ENCODE results near the gene IL34. TPM values are rescaled to one million over a fixed set of nuclear protein-coding genes. Genes with fewer than 3 reads are reported as not detected.

IL34 gene
- total RNA-seq, 1 experiment from 2014 or later, result not detected

DNA sequence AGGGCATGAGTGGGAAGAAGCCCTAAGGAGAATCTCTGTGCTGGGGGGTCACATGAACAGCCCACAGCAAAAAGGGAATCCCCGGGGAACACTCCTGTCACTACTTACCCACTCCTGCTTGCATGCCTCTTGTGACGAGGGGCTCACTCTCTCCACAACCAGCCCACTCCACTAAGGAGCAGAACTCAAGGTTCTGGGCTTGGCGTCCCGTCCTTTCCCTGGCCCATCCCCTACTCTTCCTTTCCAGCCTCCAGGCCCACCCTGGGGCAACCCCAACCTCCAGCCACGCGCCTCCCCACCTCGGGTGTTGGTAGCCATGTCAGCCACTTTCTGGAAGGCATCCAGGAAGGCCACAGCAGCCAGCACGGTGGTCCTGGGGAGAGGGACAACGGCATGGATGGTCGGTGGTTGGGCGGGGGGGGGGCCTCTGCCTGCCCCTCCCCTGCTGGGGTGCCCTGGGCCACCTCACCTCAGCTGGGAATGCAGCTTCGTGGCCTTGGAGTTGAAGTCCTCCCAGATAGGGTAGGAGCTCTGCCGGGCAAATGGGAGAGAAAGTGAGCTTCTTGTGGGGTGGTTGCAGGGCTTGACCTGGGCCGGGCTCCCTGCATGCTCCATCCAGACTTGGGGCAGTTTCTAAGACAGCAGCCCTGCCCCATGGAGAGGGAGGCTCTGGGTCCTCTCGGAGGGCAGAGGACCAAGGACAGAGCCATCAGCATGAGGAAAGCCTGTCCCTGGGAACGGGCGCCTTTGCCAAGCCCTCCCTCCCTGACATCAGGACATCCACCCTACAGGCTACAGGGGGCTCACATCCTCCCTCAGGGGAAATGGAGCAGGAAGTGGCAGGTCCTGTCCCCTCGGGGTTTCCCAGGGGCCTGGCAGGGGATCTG is 34.4 kb downstream of the IL34 start:
- H3K27me3 ChIP-seq (ENCODE audit: low read length), result no peaks in the 10 kb centered on the region
- H3K9me2 ChIP-seq (replicated peaks; ENCODE audit: insufficient read depth, low read length), result no peaks in the 10 kb centered on the region
- no peak overlapping the region for H3K4me2 ChIP-seq (ENCODE audit: low read depth, low read length, poor library complexity, severe bottlenecking)
- H3K9me3 ChIP-seq (ENCODE audit: low read length), result no peaks in the 10 kb centered on the region
- H3K79me2 ChIP-seq (ENCODE audit: low read length), result no peaks in the 10 kb centered on the region
- H2AFZ ChIP-seq (ENCODE audit: low read length), result no peak overlapping the region
- no peak overlapping the region for H3K4me3 ChIP-seq (ENCODE audit: low read length)
- H4K20me1 ChIP-seq (ENCODE audit: insufficient read depth, low read depth, low read length), result no peaks in the 10 kb centered on the region; the same call in 1 of the 2 replicates
- no peaks in the 10 kb centered on the region for H3K36me3 ChIP-seq (ENCODE audit: insufficient read depth, low read length)
- DNase-seq, result no peak
- peaks cover 9% of the 10 kb centered on the region for H3K4me1 ChIP-seq (ENCODE audit: low read length)
- H3K27ac ChIP-seq (ENCODE audit: low read length), result no peak overlapping the region
- H3K9ac ChIP-seq (ENCODE audit: low read length), result no peak overlapping the region

DNA sequence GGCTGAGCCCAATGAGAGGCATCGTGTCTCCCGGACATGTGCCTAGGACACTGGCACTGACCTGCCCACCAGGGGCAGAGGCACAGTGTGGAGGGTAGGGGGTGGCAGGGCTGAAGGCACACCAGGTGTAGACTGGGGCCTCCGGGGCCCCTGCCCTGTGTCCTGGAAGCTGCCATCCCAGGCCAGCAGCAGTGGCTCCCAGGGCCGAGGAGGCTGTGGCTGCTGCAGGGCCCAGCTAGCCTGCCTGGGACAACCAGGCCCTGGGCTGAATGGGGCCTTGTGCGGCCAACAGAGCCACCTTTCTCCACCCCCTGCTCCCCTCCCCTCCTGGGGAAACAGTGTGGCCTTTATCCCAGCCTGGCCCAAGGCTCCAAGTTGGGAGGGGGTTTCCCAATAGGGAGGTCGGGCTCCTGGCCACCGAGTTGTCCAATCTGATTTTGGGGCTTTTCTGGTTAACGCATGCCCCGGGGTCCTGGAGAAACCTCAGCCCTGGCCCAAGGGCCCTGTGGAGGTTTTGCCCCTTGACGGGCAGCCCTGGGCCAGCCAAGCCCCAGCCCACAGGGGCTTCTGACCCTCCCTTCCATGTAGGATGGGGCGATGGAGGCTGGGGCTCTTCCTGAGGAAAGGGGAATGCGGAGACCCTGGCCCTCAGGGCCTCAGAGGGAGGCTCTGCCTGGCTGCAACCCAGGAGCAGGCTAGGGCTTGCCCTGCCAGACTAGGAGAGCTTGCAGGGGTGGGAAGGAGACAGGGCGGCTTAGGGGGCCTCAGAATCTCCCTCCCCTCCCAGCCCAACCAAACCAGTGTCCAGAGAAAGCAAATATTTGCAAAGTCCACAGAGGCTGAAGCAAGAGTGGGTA is 35.3 kb downstream of the IL34 start:
- H3K79me2 ChIP-seq (ENCODE audit: low read length), result no peaks in the 10 kb centered on the region
- no peak for DNase-seq
- H3K27ac ChIP-seq (ENCODE audit: low read length), result no peak overlapping the region
- no peak overlapping the region for H3K9ac ChIP-seq (ENCODE audit: low read length)
- H3K4me2 ChIP-seq (ENCODE audit: low read depth, low read length, poor library complexity, severe bottlenecking), result no peak overlapping the region
- no peaks in the 10 kb centered on the region for H3K36me3 ChIP-seq (ENCODE audit: insufficient read depth, low read length)
- H3K4me3 ChIP-seq (ENCODE audit: low read length), result no peak overlapping the region
- no peaks in the 10 kb centered on the region for H3K9me2 ChIP-seq (replicated peaks; ENCODE audit: insufficient read depth, low read length)
- no peaks in the 10 kb centered on the region for H3K27me3 ChIP-seq (ENCODE audit: low read length)
- no peak overlapping the region for H2AFZ ChIP-seq (ENCODE audit: low read length)
- H3K9me3 ChIP-seq (ENCODE audit: low read length), result no peaks in the 10 kb centered on the region
- H3K4me1 ChIP-seq (ENCODE audit: low read length), result peaks cover 9% of the 10 kb centered on the region
- H4K20me1 ChIP-seq (ENCODE audit: insufficient read depth, low read depth, low read length), result no peaks in the 10 kb centered on the region; the same call in 1 of the 2 replicates

DNA sequence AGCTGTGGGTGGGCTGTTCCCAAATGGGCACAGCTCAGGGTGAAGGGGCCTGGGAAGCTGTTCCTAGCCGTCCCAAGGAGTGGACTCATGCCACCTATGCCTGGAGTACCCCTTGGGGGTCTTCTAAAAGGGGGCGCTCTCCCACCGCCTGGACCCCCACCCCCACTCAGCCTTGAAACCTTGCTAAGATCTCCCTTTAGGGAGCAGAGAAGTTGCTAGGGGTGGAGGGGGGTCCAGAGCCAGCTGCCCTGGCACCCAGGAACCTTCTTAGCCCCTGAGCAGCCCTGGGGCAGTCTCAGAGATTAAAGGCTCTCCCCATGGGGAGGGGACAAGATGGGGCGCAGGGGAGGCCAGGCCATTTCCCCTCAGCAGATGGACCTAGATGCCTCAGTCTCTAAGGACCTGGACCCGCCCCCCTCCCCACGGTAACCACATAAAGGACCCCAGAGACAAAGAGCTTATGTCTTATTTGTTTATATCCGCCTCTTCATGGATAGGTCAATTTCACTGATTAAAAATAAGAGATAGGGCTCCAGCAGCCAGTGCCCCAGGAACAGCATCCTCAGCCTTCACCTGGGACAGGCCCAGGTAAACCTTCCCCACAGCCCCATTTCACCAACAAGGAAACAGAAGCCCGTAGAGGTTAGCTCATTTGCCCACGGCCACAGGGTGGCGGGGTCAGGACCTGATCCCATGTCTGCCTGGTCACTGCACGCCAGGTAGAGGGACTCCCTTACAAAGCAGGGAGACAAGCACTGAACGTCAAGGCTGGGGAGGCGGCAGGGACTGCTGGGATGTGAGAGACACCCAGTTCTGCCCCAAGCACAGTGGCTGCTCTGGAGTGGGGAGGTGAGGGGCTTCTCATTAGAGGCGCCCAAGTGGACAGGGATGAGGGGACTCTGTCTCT is 36.1 kb downstream of the IL34 start:
- Histone ChIP-seq H3K9me2 (replicated peaks; ENCODE audit: insufficient read depth, low read length) (no peaks in the 10 kb centered on the region), H3K27me3 (ENCODE audit: low read length) (no peaks in the 10 kb centered on the region), H3K4me3 (ENCODE audit: low read length) (no peak overlapping the region), H3K4me2 (ENCODE audit: low read depth, low read length, poor library complexity, severe bottlenecking) (no peak overlapping the region), H3K9ac (ENCODE audit: low read length) (no peak overlapping the region), H2AFZ (ENCODE audit: low read length) (no peak overlapping the region), H3K9me3 (ENCODE audit: low read length) (no peaks in the 10 kb centered on the region), H3K27ac (ENCODE audit: low read length) (no peak overlapping the region), H3K4me1 (ENCODE audit: low read length) (peaks cover 9% of the 10 kb centered on the region), H3K36me3 (ENCODE audit: insufficient read depth, low read length) (no peaks in the 10 kb centered on the region), H3K79me2 (ENCODE audit: low read length) (no peaks in the 10 kb centered on the region), H4K20me1 (ENCODE audit: insufficient read depth, low read depth, low read length) (no peaks in the 10 kb centered on the region; the same call in 1 of the 2 replicates)
- no peak for DNase-seq

GRCh38 chr16:70683146-70683944 is 37.0 kb downstream of the IL34 start:
- peaks cover 9% of the 10 kb centered on the region for H3K4me1 ChIP-seq (ENCODE audit: low read length)
- H3K4me2 ChIP-seq (ENCODE audit: low read depth, low read length, poor library complexity, severe bottlenecking), result no peak overlapping the region
- H3K4me3 ChIP-seq (ENCODE audit: low read length), result no peak overlapping the region
- no peak overlapping the region for H2AFZ ChIP-seq (ENCODE audit: low read length)
- no peaks in the 10 kb centered on the region; the same call in 1 of the 2 replicates for H4K20me1 ChIP-seq (ENCODE audit: insufficient read depth, low read depth, low read length)
- H3K9me2 ChIP-seq (replicated peaks; ENCODE audit: insufficient read depth, low read length), result no peaks in the 10 kb centered on the region
- H3K9me3 ChIP-seq (ENCODE audit: low read length), result no peaks in the 10 kb centered on the region
- H3K9ac ChIP-seq (ENCODE audit: low read length), result no peak overlapping the region
- no peaks in the 10 kb centered on the region for H3K36me3 ChIP-seq (ENCODE audit: insufficient read depth, low read length)
- no peak for DNase-seq
- no peaks in the 10 kb centered on the region for H3K79me2 ChIP-seq (ENCODE audit: low read length)
- no peaks in the 10 kb centered on the region for H3K27me3 ChIP-seq (ENCODE audit: low read length)
- H3K27ac ChIP-seq (ENCODE audit: low read length), result no peak overlapping the region

- Histone ChIP-seq H3K4me1 (ENCODE audit: low read length) (peaks cover 9% of the 10 kb centered on the region), H3K4me3 (ENCODE audit: low read length) (no peak overlapping the region), H3K27ac (ENCODE audit: low read length) (no peak overlapping the region), H3K4me2 (ENCODE audit: low read depth, low read length, poor library complexity, severe bottlenecking) (no peak overlapping the region), H3K9ac (ENCODE audit: low read length) (no peak overlapping the region), H3K27me3 (ENCODE audit: low read length) (no peaks in the 10 kb centered on the region), H3K9me2 (replicated peaks; ENCODE audit: insufficient read depth, low read length) (no peaks in the 10 kb centered on the region), H4K20me1 (ENCODE audit: insufficient read depth, low read depth, low read length) (no peaks in the 10 kb centered on the region; the same call in 1 of the 2 replicates), H3K36me3 (ENCODE audit: insufficient read depth, low read length) (no peaks in the 10 kb centered on the region), H3K9me3 (ENCODE audit: low read length) (no peaks in the 10 kb centered on the region), H2AFZ (ENCODE audit: low read length) (no peak overlapping the region), H3K79me2 (ENCODE audit: low read length) (no peaks in the 10 kb centered on the region)
- no peak for DNase-seq
These were observed 38.0 kb downstream of the IL34 start for GRCh38 chr16:70684146-70685060.

DNA sequence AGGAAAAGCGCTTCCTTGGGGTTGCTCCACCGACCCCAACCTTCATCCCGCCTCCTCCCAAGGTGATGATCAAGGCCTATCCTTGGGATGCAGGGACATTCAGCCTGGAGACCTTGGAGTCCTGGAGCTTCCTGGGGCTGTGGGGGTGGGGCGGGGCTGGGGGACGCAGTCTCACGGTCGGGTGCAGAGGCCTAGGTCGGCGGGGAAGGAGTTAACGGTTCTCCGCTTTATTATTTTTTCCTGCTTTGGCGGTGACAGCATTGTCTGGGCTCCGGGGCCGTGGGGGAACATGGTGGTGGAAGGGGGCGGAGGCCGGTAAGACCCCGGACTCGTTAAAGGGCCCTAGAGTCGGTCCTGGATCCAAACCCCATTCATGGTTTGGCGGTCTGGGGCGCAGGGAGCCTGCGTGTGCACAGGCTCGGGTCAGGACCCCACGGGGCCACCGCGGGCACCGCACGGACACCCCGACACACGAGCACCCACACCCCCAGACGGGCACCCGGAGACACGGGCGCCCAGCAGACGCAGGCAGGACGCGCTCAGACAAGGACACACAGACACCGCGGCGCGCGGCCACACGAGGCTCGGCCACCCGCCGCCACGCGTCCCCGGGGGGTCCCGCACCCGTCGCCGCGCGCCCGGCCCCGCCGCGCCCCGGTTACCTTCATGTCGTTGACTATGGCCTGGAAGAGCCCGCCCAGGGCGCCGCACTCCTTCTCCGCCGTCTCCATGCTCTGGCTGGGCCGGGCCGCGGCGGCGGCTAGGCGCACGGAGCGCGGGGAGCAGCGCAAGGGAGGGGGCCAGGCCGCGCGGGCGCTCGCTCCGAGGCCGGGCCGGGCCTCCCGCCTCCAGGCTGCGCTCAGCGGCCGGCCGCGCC is 38.9 kb downstream of the IL34 start:
- no peaks in the 10 kb centered on the region for H3K27me3 ChIP-seq (ENCODE audit: low read length)
- DNase-seq, result no peak
- H3K9me2 ChIP-seq (replicated peaks; ENCODE audit: insufficient read depth, low read length), result no peaks in the 10 kb centered on the region
- no peaks in the 10 kb centered on the region for H3K9me3 ChIP-seq (ENCODE audit: low read length)
- H3K4me2 ChIP-seq (ENCODE audit: low read depth, low read length, poor library complexity, severe bottlenecking), result no peak overlapping the region
- H3K36me3 ChIP-seq (ENCODE audit: insufficient read depth, low read length), result no peaks in the 10 kb centered on the region
- peaks cover 9% of the 10 kb centered on the region for H3K4me1 ChIP-seq (ENCODE audit: low read length)
- no peaks in the 10 kb centered on the region for H3K79me2 ChIP-seq (ENCODE audit: low read length)
- H3K9ac ChIP-seq (ENCODE audit: low read length), result no peak overlapping the region
- H2AFZ ChIP-seq (ENCODE audit: low read length), result no peak overlapping the region
- H3K4me3 ChIP-seq (ENCODE audit: low read length), result no peak overlapping the region
- no peaks in the 10 kb centered on the region; the same call in 1 of the 2 replicates for H4K20me1 ChIP-seq (ENCODE audit: insufficient read depth, low read depth, low read length)
- H3K27ac ChIP-seq (ENCODE audit: low read length), result no peak overlapping the region

All from Karpas-422 (cell line).